ENCODE data around the gene PRKAR1B. TPM values are rescaled to one million over a fixed set of nuclear protein-coding genes. Genes with fewer than 3 reads are reported as not detected.

Gene PRKAR1B
- total RNA-seq, 1 experiment from 2014 or later = 14.1 TPM

DNA sequence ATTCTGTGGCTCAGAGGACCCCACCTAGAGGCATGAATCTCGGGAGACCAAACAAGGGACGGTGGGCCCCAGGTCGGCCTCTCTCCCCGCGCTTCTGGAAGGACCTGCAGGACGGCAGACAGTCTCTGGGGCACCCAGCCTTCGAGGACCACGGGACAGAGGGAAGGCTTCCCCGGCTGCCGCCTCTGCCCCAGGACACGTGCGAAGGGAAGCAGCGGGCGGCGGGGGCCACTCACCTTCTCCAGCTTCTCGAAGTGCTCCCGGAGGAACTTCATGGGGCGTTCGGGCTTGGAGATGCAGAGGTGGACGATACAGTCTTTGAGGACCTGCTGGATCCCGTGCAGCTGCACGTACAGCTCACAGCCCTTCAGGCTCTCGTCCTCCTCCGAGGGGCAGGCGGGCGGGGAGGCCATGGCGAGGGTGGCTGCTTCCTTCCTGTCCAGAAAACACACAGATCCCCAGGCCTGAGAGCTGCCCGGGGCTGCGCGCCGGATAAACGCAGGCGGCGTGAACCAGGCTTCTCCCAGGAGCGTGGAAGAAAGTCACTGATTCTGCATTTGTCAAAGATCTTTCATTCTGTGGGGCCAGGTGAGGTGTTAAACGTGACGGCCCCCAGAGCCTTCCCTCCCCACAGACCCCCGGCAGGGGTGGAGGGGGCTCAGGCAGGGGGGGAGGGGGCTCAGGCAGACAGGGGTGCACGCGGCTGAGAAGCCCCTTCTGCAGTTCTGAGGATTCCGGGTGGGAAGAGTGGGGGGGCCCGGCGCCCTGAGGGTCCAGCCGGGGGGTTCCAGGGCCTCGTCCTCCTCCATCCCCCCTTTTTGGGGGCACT lies 15.8 kb downstream of the PRKAR1B start (continued):
- no peak for TF ChIP-seq POLR2A (IDR thresholded peaks at IDR 0.05; ENCODE audit: borderline replicate concordance, extremely low read depth, insufficient read depth, insufficient read length)
- TF ChIP-seq RAD21 (IDR thresholded peaks at IDR 0.05; ENCODE audit: low read depth) = no peak
- no peak for TF ChIP-seq FOSL1 (IDR thresholded peaks at IDR 0.05; ENCODE audit: low read depth)
- no peak for TF ChIP-seq JUND (IDR thresholded peaks at IDR 0.05)

DNA sequence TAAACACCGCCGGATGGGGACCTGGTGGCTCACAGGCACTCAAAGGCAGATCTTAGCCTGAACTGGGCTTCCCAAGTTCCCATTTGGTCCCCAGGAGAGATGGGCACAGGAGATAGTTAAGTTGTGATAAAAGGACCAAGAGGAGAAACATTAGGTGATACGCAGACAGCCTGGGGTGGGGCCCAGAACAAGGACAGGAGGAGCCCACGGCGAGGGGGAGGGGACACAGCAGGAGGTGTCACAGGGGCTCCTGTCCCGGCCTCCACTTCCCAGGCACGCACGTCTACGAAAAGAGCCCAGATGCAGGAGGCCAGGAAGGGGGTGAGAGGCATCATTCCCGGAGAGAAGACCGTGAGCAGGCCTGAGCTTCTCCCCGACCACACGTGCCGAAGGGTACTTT lies 16.9 kb downstream of the PRKAR1B start:
- Histone ChIP-seq H3K9me3 (ENCODE audit: control insufficient read depth in 1 of 2, insufficient read depth in 1 of 2, low read depth in 1 of 2, low read length in 2 of 2) (no peaks in the 10 kb centered on the region), H3K27me3 (ENCODE audit: insufficient read depth, low read length) (no peaks in the 10 kb centered on the region), H3K4me3 (replicated peaks in 1 of 2; ENCODE audit: low read depth in 1 of 2, low read length in 2 of 2) (no peak overlapping the region), H3K9me2 (ENCODE audit: insufficient read depth) (no peaks in the 10 kb centered on the region), H3K27ac (ENCODE audit: low read depth, low read length) (no peak overlapping the region), H2AFZ (ENCODE audit: low read depth, low read length, poor library complexity, severe bottlenecking) (no peak overlapping the region), H3K4me2 (ENCODE audit: low read length) (no peak overlapping the region), H3K4me1 (ENCODE audit: control insufficient read depth in 1 of 2, insufficient read depth in 2 of 2, low read length in 2 of 2) (no peaks in the 10 kb centered on the region), H3K9ac (ENCODE audit: low read length) (no peak overlapping the region), H3K36me3 (ENCODE audit: control insufficient read depth in 1 of 2, insufficient read depth in 2 of 2, low read length in 2 of 2) (no peaks in the 10 kb centered on the region; a peak in 1 of 4 replicates), H4K20me1 (ENCODE audit: insufficient read depth) (no peaks in the 10 kb centered on the region), H3K79me2 (ENCODE audit: insufficient read depth, low read length) (no peaks in the 10 kb centered on the region)
- no peak for DNase-seq (ENCODE audit: low read depth, low spot score)
- no peak for ATAC-seq
- TF ChIP-seq YY1 (IDR thresholded peaks at IDR 0.05; ENCODE audit: extremely low read depth, insufficient replicate concordance, low read depth, low read length) (no peak), SIN3A (IDR thresholded peaks at IDR 0.05; ENCODE audit: low read depth) (no peak), EGR1 (IDR thresholded peaks at IDR 0.05; ENCODE audit: low read depth) (no peak), FOSL1 (IDR thresholded peaks at IDR 0.05; ENCODE audit: low read depth) (no peak), CEBPB (IDR thresholded peaks at IDR 0.05; ENCODE audit: low read depth) (no peak)
- CTCF ChIA-PET = no interaction called here
- RAD21 ChIA-PET (ENCODE audit: low non-redundant PET in 1 of 2, low total read pairs in 2 of 2, uncharacterized antibody in 2 of 2, unreplicated experiment in 2 of 2) = no interaction called here
- BruUV-seq (replicated peaks) = no TSS peak
- intact Hi-C loops (cut with micrococcal nuclease) = no loop called here
- POLR2A ChIA-PET = no interaction called here

All from HCT116 (cell line).